H7 (cell line): ENCODE data around the gene SIRPB2. TPM values are rescaled to one million over a fixed set of nuclear protein-coding genes. Genes with fewer than 3 reads are reported as not detected.
A peak's percentile ranks its signal among the peaks of the same experiment; 100 is the strongest.

Experiments
- DNase-seq: peaks from one replicate; pipeline ENCODE4 v3.0.0; 2012
- H3K27me3 ChIP-seq: 2 replicates; pipeline ENCODE4 v1.6.0; 2011; ENCODE audit warnings: mild to moderate bottlenecking, low read length; ENCODE audit not compliant: control insufficient read depth, insufficient read depth
- H3K36me3 ChIP-seq: replicated peaks from 2 replicates; pipeline ENCODE4 v1.5.1; 2011; ENCODE audit warnings: low read length; ENCODE audit not compliant: control insufficient read depth, insufficient read depth
- H3K4me3 ChIP-seq: 2 replicates; pipeline ENCODE4 v1.5.1; 2011; ENCODE audit warnings: low read depth, mild to moderate bottlenecking, control low read depth, low read length, moderate library complexity; ENCODE audit not compliant: insufficient read depth
- total RNA-seq: library from RNA; depleted of rRNA; stranded (reverse); fragments of >200 nt; shearing (Covaris generic); gene quantifications from 2 replicates; pipeline ENCODE4 v1.2.3, GENCODE V29; 2014

Gene SIRPB2
- total RNA-seq, 1 experiment from 2014 or later, result not detected

- Histone ChIP-seq H3K36me3 (no peaks in the 10 kb centered on the region), H3K27me3 (no peaks in the 10 kb centered on the region; the same call in 1 of the 2 replicates), H3K4me3 (no peak overlapping the region)
- no peak for DNase-seq
Measured at GRCh38 chr20:1490643-1491195, 501 bp downstream of the SIRPB2 start.

- H3K36me3 ChIP-seq, result no peaks in the 10 kb centered on the region
- H3K27me3 ChIP-seq, result no peaks in the 10 kb centered on the region; the same call in 1 of the 2 replicates
- no peak overlapping the region for H3K4me3 ChIP-seq
- no peak for DNase-seq
Measured at GRCh38 chr20:1489764-1490436, 1.3 kb downstream of the SIRPB2 start.

DNA sequence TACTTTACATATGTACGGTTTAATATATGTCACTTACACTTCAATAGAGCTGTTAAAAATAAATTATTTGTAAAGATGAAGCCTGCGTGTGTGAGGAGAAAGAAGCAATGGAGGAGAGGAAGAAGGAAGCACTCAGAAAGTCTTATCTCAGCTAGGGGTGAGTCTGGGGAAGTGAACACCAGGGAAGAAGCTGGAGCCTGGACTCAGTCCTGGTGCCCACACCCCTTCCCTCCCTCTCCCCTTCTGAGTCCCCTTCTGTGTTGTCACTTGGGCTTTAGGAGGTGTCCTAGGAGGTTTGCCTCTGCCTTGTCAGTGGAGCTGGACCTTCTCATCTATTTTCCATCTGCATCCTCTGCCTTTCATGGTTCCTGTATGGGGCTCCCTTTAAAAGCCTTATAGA lies 1.9 kb downstream of the SIRPB2 start:
- no peak overlapping the region for H3K4me3 ChIP-seq
- DNase-seq, result no peak

DNA sequence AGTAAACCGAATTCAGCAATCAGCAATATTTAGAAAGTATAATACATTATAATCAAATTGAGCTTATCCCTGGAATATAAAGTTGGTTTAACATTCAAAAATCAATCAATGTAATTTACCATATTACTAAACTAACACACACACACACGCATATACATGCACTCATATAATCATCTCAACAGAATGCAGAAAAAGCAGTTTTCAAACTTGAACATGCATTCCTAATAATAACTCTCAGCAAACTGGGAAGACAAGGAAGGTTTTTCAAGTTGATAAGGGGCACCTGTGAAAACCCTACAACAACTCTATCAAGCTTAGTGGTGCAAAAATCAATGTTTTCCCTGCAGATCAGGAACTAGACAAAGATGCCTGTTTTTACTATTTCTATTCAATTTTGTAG lies 4.7 kb downstream of the SIRPB2 start:
- Histone ChIP-seq H3K27me3 (no peaks in the 10 kb centered on the region; the same call in 1 of the 2 replicates), H3K4me3 (no peak overlapping the region), H3K36me3 (no peaks in the 10 kb centered on the region)
- no peak for DNase-seq

More for the DNA sequence above, 1.9 kb downstream of the SIRPB2 start:
- Histone ChIP-seq H3K27me3 (no peaks in the 10 kb centered on the region; the same call in 1 of the 2 replicates), H3K36me3 (no peaks in the 10 kb centered on the region)

GRCh38 chr20:1484438-1485116 lies 6.6 kb downstream of the SIRPB2 start:
- no peak overlapping the region for H3K4me3 ChIP-seq
- no peaks in the 10 kb centered on the region for H3K36me3 ChIP-seq
- DNase-seq, result no peak
- no peaks in the 10 kb centered on the region; the same call in 1 of the 2 replicates for H3K27me3 ChIP-seq

DNA sequence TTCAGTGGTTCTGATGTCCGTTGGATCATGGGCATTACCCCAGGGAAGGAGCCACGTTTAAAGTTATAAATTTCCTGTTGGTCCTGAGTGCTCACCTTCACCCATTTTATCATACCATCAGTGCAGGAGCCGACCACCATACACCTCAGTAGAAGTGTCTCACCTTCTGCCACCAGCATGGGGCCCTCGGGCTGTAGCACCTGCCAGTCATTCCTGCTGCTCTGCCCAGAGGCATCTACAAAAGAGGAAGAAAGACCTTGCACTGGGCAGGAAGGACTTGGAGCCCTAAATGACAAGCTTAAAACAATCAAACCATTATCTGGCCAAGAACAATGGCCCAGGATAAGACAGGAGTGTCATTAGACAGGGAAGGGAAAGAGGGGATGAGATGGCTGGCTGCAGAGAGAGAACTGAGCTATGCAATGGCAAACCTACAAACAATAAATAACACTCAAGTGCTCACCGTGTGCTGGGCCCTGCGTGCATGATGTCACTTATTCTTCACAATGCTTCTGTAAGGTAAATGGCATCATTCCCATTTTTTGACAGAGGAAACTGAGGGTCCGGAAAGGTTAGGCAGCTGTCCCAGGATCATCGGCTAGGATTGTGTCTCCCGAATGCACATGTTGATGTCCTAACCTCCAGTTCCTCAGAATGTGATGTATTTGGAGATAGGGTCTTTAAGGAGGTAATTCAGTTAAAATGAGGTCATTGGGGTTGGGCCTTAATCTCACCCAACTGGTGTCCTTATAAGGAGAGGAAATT lies 11.2 kb downstream of the SIRPB2 start:
- DNase-seq, result no peak
- Histone ChIP-seq H3K36me3 (no peaks in the 10 kb centered on the region), H3K27me3 (no peaks in the 10 kb centered on the region), H3K4me3 (no peak overlapping the region)

GRCh38 chr20:1478566-1478965 lies 12.7 kb downstream of the SIRPB2 start:
- Histone ChIP-seq H3K27me3 (no peaks in the 10 kb centered on the region), H3K4me3 (no peak overlapping the region), H3K36me3 (no peaks in the 10 kb centered on the region)
- DNase-seq, result no peak

DNA sequence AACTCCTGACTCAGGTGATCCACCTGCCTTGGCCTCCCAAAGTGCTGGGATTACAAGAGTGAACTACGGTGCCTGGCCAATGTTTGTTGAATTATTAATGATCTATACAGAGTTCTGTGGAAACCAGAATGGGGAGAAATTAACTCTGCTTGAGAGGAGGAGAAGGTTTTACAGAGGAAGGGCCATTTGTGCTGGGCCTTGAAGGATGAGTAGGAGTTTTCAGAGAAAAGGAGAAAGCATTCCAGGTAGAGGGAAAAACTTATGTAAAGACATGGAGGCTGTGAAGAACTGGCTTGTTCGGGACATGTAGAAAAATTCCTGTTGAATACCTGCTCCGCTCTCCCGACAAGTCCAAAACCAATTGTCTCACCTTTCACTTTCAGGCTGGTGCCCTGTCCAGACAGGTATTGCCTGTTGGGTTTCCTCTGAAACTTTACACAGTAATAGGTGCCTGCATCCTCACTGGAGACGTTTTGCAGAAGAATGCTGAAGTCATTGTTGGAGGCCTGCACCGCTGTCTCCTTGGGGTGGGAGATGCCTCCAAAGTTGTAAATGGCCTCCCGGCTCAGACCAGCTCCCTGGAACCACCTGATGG lies 13.2 kb downstream of the SIRPB2 start:
- DNase-seq, result no peak
- Histone ChIP-seq H3K36me3 (no peaks in the 10 kb centered on the region), H3K27me3 (no peaks in the 10 kb centered on the region), H3K4me3 (no peak overlapping the region)

DNA sequence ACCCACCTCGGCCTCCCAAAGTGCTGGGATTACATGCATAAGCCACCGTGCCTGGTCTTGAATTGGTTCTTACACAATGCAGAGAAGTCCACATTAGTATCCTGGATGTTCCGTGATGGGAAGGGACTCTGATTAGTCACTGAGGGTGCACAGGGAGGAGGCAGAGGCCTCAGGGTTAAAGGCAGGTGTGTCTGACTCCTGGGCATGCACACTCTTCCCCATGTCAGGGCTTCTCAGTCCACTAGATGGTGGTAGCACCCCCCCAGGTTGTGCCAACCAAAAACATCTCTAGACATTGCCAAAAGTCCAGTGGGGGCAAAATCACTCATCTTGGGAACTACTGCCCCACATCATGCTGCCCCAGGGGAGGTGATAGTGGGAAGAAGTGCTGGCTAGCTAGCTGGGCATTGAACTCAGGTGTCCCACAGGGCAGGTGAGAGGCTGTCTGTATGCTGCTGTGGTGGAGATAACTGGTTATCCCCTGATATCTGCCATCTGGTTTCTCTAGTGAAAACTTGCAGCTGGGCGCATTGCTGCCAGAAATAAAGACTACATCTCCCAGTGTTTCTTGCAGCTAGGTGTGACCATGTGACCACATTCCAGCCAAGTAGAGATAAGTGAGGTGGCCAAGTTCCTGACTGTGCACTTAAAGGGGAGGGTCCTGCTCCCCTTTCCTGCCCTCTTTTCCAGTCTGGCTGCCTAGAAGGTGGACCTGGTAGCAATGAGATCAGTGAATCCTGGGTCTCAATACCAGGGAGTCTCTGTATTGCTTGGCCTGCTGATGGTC lies 16.2 kb downstream of the SIRPB2 start:
- Histone ChIP-seq H3K36me3 (no peaks in the 10 kb centered on the region), H3K27me3 (no peaks in the 10 kb centered on the region), H3K4me3 (no peak overlapping the region)
- DNase-seq, result peak; percentile 44

DNA sequence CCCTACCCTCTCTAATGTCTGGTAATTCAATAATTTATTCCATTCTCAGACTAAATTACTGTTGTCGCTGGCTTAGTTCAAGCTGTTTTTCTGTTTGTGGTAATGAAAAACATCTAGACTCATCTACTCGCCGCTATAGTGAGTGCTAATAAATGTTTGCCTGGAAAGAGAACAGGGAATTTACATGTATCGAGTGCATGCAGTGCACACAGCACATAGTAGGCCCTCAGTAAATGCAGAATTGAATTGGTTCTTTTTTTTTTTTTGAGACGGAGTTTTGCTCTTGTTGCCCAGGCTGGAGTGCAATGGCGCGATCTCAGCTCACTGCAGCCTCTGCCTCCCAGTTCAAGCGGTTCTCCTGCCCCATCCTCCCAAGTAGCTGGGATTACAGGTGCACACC lies 16.9 kb downstream of the SIRPB2 start:
- Histone ChIP-seq H3K4me3 (no peak overlapping the region), H3K36me3 (no peaks in the 10 kb centered on the region)
- DNase-seq, result no peak

DNA sequence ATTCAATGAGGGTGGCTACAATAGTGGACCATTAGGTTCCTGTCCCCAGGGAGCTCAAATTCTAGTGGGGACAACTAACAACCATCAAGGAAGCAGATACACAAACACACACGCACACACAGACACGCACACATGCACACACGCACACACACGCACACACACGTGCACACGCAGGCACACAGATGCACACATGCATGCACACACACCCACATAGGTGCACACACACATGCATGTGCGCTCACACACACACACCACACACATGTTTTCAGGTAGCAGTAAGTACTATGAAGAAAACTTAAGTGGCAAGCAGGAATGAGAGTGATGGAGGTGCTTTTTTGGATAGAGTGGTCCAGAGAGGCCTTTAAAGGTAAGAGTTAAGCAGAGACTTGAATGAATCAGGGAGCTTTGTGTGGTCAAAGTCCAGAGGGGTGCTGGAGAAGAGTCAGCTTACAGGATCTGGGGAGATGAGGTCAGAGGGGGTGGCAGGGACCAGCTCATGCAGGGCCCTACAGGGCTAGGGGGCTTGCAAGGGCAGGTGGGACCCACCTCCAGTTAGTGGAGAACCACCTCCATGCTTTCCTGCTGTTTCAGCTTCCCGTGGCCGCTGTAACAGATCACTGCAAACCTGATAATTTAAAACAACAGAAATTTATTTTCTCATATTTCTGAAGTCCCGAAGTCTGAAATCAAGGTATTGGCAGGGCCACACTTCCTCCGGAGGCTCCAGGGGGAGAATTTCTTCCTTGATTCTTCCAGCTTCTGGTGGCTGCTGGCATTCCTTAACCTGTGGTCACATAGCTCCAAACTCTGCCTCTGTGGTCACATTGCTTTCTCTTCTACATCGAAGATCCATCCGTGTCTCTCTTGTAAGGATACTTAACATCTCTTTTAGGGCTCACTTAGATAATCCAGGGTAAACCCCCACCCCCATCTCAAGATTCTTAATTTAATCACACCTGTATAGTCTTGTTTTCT lies 17.7 kb downstream of the SIRPB2 start:
- no peak for DNase-seq
- H3K4me3 ChIP-seq, result no peak overlapping the region
- H3K36me3 ChIP-seq, result no peaks in the 10 kb centered on the region
- H3K27me3 ChIP-seq, result no peaks in the 10 kb centered on the region

More for the DNA sequence above, 16.9 kb downstream of the SIRPB2 start:
- H3K27me3 ChIP-seq, result no peaks in the 10 kb centered on the region

DNA sequence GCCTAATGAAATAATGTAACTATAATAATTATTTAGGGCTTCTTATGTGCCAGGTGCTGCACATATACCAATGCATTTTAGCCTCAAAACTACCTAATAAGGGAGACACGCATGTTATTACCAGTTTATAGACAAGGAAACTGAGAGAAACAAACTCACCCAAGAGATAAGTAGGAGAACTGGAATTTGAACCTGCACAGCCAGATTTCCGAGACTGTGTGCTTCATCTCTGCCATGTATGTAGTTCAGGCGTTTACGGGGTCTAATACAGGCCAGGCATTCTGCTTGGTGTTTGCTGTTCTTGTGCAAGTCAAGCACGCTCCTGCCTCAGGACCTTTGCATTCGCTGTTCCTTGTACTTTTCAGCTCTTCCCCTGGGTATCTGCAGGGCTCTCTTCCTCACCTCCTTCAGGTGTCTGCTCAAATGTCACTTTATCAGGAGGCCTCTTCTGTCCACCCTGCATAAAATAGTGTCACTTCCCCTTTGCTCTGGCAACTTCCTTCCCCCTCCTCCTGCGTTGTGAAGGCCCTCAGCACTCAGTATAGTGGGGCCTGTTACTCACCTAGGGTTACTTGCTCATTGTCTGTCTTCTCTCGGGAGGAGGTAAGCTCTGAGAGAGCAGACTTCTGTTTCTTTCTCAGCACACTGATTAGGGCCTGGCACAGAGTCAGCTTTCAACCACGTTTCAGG lies 18.5 kb downstream of the SIRPB2 start:
- Histone ChIP-seq H3K27me3 (no peaks in the 10 kb centered on the region), H3K4me3 (no peak overlapping the region), H3K36me3 (no peaks in the 10 kb centered on the region)
- DNase-seq, result no peak
